Measurements from ENCODE around the gene TSR3. TPM values are rescaled to one million over a fixed set of nuclear protein-coding genes. Genes with fewer than 3 reads are reported as not detected.

Gene TSR3
- total and polyA plus RNA-seq, 2 of the 13 experiments (the other 11 are each of a cell fraction or from before 2014, with no cell fraction given) = 24.2 to 51.0 TPM

DNA sequence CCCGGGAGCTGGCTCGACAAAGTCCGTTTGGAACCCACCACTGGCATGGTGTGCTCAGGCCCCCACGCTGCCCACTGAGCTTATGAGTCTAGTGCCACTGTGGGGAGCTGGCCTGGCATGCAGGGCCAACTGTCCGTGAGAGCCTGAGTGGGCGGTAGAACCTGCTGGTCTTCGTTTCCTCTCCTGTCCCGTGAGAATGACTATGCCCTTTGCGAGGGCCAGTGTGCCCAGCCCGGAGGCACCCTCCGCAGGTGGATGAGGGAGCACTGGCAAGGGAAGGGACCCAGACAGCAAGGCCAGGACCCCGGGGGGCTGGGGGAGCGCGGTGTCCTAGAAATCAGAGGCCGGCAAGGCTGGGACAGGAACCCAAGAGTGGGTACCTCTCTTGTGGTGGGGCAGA lies 15.1 kb downstream of the TSR3 start (continued):
- TF ChIP-seq CBX2 (IDR thresholded peaks at IDR 0.05; ENCODE audit: low read depth, low read length) = no peak
- TF ChIP-seq CBX2 (CRISPR knock-in tag; IDR thresholded peaks at IDR 0.05; ENCODE audit: low read depth) = no peak
- TF ChIP-seq FOSL2 (CRISPR knock-in tag; IDR thresholded peaks at IDR 0.05) = no peak

GRCh38 chr16:1335996-1336395 lies 15.7 kb downstream of the TSR3 start:
- CTCF ChIA-PET (ENCODE audit: low intra/inter-chr PET ratio, low total read pairs) = no interaction called here
- Histone ChIP-seq H3K4me2 (ENCODE audit: low read depth, low read length) (no peak overlapping the region), H3K4me3 (replicated peaks in 1 of 3; ENCODE audit: insufficient read depth in 1 of 3, low read depth in 2 of 3, low read length in 3 of 3) (no peak overlapping the region), H3K36me3 (replicated peaks in 1 of 2; ENCODE audit: control insufficient read depth in 1 of 2, insufficient read depth in 2 of 2, low read length in 2 of 2) (no peaks in the 10 kb centered on the region), H2AFZ (ENCODE audit: low read length) (no peak overlapping the region), H3K27me3 (ENCODE audit: control insufficient read depth in 1 of 2, insufficient read depth in 2 of 2, low read length in 2 of 2) (peaks cover 18 to 66% of the 10 kb centered on the region in 2 experiments), H3K9me3 (ENCODE audit: low read length) (no peaks in the 10 kb centered on the region), H3K79me2 (ENCODE audit: insufficient read depth, low read length) (no peaks in the 10 kb centered on the region), H4K20me1 (ENCODE audit: insufficient read depth, low read length) (0 out of 2 replicates have a peak, but pooled peaks cover 3% of the 10 kb centered on the region), H3K9ac (ENCODE audit: insufficient read depth, low read depth, low read length) (no peak overlapping the region), H3K4me1 (ENCODE audit: insufficient read depth, low read length) (peaks cover 29% of the 10 kb centered on the region), H3K27ac (ENCODE audit: extremely low read length, insufficient read depth, low read length) (no peak overlapping the region)
- no peak for FAIRE-seq
- in situ Hi-C loops (cut with HindIII; ENCODE audit: extremely low pct_ligation_motif_present, low pct_unique_long_range_greater_than_20kb) = no loop called here
- BruUV-seq (replicated peaks) = no TSS peak
- POLR2A ChIA-PET = no interaction called here
- WGBS (ENCODE audit: low lambda C conversion rate) = 0% methylated on average over 2 of the region's 12 CpGs
- ATAC-seq = no peak
- intact Hi-C loops (cut with micrococcal nuclease; ENCODE audit: unreplicated experiment) = loop anchor here (2.0 kb wide), 1 partner anchor 77 kb away; no protein-coding TSS in a partner anchor
- DNase-seq (ENCODE audit: low spot score) = no peak
- TF ChIP-seq CHCHD3 (CRISPR knock-in tag; IDR thresholded peaks at IDR 0.05) (no peak), RCOR2 (CRISPR knock-in tag; IDR thresholded peaks at IDR 0.05) (no peak), ZFP41 (CRISPR knock-in tag; IDR thresholded peaks at IDR 0.05; ENCODE audit: borderline replicate concordance) (no peak), HNRNPLL (IDR thresholded peaks at IDR 0.05; ENCODE audit: low read depth, low read length, poor library complexity, severe bottlenecking) (peak; percentile 99), SP5 (CRISPR knock-in tag; IDR thresholded peaks at IDR 0.05; ENCODE audit: borderline replicate concordance, low read depth) (no peak), ZNF512 (CRISPR knock-in tag; IDR thresholded peaks at IDR 0.05) (no peak), ELK4 (CRISPR knock-in tag; IDR thresholded peaks at IDR 0.05; ENCODE audit: borderline replicate concordance) (no peak), ATRX (CRISPR knock-in tag; IDR thresholded peaks at IDR 0.05; ENCODE audit: borderline replicate concordance) (no peak), E2F5 (CRISPR knock-in tag; conservative IDR thresholded peaks at IDR 0.05) (no peak), ZNF331 (CRISPR knock-in tag; IDR thresholded peaks at IDR 0.05) (no peak), PLRG1 (conservative IDR thresholded peaks at IDR 0.05) (no peak), HDAC1 (CRISPR knock-in tag; IDR thresholded peaks at IDR 0.05) (no peak), ZNF343 (CRISPR knock-in tag; IDR thresholded peaks at IDR 0.05) (no peak)
- TF ChIP-seq, protein P1, sequence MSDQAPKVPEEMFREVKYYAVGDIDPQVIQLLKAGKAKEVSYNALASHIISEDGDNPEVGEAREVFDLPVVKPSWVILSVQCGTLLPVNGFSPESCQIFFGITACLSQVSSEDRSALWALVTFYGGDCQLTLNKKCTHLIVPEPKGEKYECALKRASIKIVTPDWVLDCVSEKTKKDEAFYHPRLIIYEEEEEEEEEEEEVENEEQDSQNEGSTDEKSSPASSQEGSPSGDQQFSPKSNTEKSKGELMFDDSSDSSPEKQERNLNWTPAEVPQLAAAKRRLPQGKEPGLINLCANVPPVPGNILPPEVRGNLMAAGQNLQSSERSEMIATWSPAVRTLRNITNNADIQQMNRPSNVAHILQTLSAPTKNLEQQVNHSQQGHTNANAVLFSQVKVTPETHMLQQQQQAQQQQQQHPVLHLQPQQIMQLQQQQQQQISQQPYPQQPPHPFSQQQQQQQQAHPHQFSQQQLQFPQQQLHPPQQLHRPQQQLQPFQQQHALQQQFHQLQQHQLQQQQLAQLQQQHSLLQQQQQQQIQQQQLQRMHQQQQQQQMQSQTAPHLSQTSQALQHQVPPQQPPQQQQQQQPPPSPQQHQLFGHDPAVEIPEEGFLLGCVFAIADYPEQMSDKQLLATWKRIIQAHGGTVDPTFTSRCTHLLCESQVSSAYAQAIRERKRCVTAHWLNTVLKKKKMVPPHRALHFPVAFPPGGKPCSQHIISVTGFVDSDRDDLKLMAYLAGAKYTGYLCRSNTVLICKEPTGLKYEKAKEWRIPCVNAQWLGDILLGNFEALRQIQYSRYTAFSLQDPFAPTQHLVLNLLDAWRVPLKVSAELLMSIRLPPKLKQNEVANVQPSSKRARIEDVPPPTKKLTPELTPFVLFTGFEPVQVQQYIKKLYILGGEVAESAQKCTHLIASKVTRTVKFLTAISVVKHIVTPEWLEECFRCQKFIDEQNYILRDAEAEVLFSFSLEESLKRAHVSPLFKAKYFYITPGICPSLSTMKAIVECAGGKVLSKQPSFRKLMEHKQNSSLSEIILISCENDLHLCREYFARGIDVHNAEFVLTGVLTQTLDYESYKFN (CRISPR knock-in tag; conservative IDR thresholded peaks at IDR 0.05) = no peak
